Peyer's patch (tissue), 4 donors: ENCODE data around the gene LEKR1.
"Not testable (repeated sequence)": the region's sequence is repeated elsewhere in the genome, so short reads cannot be mapped to it uniquely, and the experiment has no call there.

Experiments
- CTCF ChIP-seq, 6 experiments: fragments of 450-650 bp in 4 of 6; fragments of 200-600 bp in 2 of 6; sonication (generic) in 1 of 6; IDR thresholded peaks; one replicate each; pipeline ENCODE4 v1.5.1; 2017 to 2019; ENCODE audit warnings: antibody characterized with exemption in 6 of 6, mild to moderate bottlenecking in 3 of 6, moderate library complexity in 1 of 6
- POLR2A ChIP-seq, 2 donors: fragments of 450-650 bp; IDR thresholded peaks; one replicate each; pipeline ENCODE4 v1.5.1; 2017; ENCODE audit warnings: antibody characterized with exemption in 2 of 2, mild to moderate bottlenecking in 2 of 2, moderate library complexity in 2 of 2

- not testable (repeated sequence) for TF ChIP-seq CTCF, POLR2A (IDR thresholded peaks at IDR 0.05)
These were observed 53.3 kb downstream of the LEKR1 start for GRCh38 chr3:156879491-156879890.
